Activated CD8-positive, alpha-beta memory T cell treated with anti-CD3 and anti-CD28 coated beads for 1 hour (primary cell): ENCODE results near the gene TET2.

Source experiments
- DNase-seq, 2 donors: peaks; one replicate each; pipeline ENCODE4 v3.0.0-alpha.2; 2020; ENCODE audit warnings: low read depth in 1 of 2; ENCODE audit errors: extremely low read depth in 1 of 2

Gene TET2

GRCh38 chr4:105230287-105230686 is 83.6 kb downstream of the TET2 start:
- DNase-seq = no peak

- no peak for DNase-seq
Observed at GRCh38 chr4:105232374-105232773, 85.7 kb downstream of the TET2 start.

- no peak for DNase-seq
Observed at GRCh38 chr4:105234582-105234981, 87.9 kb downstream of the TET2 start.

GRCh38 chr4:105236202-105236915 is 89.7 kb downstream of the TET2 start:
- DNase-seq = no peak

- no peak for DNase-seq
Observed at GRCh38 chr4:105236916-105237311, 90.2 kb downstream of the TET2 start.

GRCh38 chr4:105240037-105240436 is 93.4 kb downstream of the TET2 start:
- DNase-seq = no peak

GRCh38 chr4:105241451-105241850 is 94.8 kb downstream of the TET2 start:
- DNase-seq = no peak

- DNase-seq = no peak
Observed at GRCh38 chr4:105243446-105243845, 96.8 kb downstream of the TET2 start.

GRCh38 chr4:105246712-105247111 is 100.0 kb downstream of the TET2 start:
- DNase-seq = no peak

- no peak for DNase-seq
Observed at GRCh38 chr4:105248613-105249012, 101.9 kb downstream of the TET2 start.

- no peak for DNase-seq
Observed at GRCh38 chr4:105257817-105258495, 111.3 kb downstream of the TET2 start.

- no peak for DNase-seq
Observed at GRCh38 chr4:105265689-105266088, 119.0 kb downstream of the TET2 start.

GRCh38 chr4:105267280-105267679 is 120.6 kb downstream of the TET2 start:
- no peak for DNase-seq

GRCh38 chr4:105272002-105272401 is 125.3 kb downstream of the TET2 start:
- DNase-seq = no peak

GRCh38 chr4:105273230-105273629 is 126.6 kb downstream of the TET2 start:
- no peak for DNase-seq

- no peak for DNase-seq
Observed at GRCh38 chr4:105274090-105274489, 127.4 kb downstream of the TET2 start.

- no peak for DNase-seq
Observed at GRCh38 chr4:105274504-105274903, 127.8 kb downstream of the TET2 start.

GRCh38 chr4:105276361-105277104 is 129.9 kb downstream of the TET2 start:
- no peak for DNase-seq

GRCh38 chr4:105277702-105278101 is 131.0 kb downstream of the TET2 start:
- no peak for DNase-seq

GRCh38 chr4:105279314-105279713 is 132.6 kb downstream of the TET2 start:
- DNase-seq = no peak

GRCh38 chr4:105280338-105281123 is 133.9 kb downstream of the TET2 start:
- no peak for DNase-seq
